ENCODE results near the gene SPEN. TPM values are rescaled to one million over a fixed set of nuclear protein-coding genes. Genes with fewer than 3 reads are reported as not detected.

SPEN gene
- total and polyA plus RNA-seq, 4 donors: 10.7 to 82.3 (median 36.8) TPM

DNA sequence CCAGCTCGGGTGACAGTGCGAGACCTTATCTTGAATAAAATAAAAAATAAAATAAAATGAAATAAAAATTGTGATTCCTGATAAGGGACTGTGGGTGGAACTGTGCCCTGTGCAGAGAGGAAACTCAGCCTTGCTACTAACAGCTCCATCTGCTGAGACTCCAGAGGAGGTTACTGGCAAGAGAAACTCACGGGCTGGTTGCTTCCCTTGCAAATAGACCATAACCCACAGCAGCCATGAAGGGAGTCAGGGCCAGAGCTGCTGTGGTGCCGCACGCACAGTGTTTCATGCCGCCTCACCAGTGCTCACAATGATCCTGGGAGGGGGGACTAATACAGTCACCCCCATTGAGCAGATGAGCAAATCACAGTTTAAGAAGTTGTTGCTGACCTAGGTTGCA is 114.7 kb downstream of the SPEN start:
- DNase-seq: no peak
- H3K27ac ChIP-seq (ENCODE audit: low read depth in 1 of 2, low read length in 1 of 2): no peak overlapping the region
- H3K4me1 ChIP-seq (ENCODE audit: control insufficient read depth in 5 of 5, insufficient read depth in 5 of 5, low read length in 5 of 5): peaks cover 0 to 17% (median 0%) of the 10 kb centered on the region in 5 donors
- no peaks in the 10 kb centered on the region for H3K9me3 ChIP-seq (ENCODE audit: control insufficient read depth in 4 of 4, insufficient read depth in 3 of 4, low read length in 3 of 4)
- no peak for ATAC-seq (ENCODE audit: insufficient read depth, low FRiP score)
- TF ChIP-seq, protein P1, sequence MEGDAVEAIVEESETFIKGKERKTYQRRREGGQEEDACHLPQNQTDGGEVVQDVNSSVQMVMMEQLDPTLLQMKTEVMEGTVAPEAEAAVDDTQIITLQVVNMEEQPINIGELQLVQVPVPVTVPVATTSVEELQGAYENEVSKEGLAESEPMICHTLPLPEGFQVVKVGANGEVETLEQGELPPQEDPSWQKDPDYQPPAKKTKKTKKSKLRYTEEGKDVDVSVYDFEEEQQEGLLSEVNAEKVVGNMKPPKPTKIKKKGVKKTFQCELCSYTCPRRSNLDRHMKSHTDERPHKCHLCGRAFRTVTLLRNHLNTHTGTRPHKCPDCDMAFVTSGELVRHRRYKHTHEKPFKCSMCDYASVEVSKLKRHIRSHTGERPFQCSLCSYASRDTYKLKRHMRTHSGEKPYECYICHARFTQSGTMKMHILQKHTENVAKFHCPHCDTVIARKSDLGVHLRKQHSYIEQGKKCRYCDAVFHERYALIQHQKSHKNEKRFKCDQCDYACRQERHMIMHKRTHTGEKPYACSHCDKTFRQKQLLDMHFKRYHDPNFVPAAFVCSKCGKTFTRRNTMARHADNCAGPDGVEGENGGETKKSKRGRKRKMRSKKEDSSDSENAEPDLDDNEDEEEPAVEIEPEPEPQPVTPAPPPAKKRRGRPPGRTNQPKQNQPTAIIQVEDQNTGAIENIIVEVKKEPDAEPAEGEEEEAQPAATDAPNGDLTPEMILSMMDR (IDR thresholded peaks at IDR 0.05; ENCODE audit: control extremely low read depth, extremely low read depth): no peak
- peaks cover 0 to 4% (median under 1%) of the 10 kb centered on the region in 4 donors for H3K36me3 ChIP-seq (ENCODE audit: control insufficient read depth in 4 of 4, insufficient read depth in 4 of 4, low read length in 4 of 4)
- 85 to 94% methylated on average over 6 of the region's 6 CpGs for WGBS, 2 donors
- H3K9ac ChIP-seq (ENCODE audit: insufficient read depth in 1 of 2, low read length in 2 of 2): no peak overlapping the region
- no peak overlapping the region for H3K4me3 ChIP-seq
- H3K27me3 ChIP-seq (ENCODE audit: control insufficient read depth in 3 of 3, insufficient read depth in 3 of 3, low read length in 2 of 3): no peaks in the 10 kb centered on the region

DNA sequence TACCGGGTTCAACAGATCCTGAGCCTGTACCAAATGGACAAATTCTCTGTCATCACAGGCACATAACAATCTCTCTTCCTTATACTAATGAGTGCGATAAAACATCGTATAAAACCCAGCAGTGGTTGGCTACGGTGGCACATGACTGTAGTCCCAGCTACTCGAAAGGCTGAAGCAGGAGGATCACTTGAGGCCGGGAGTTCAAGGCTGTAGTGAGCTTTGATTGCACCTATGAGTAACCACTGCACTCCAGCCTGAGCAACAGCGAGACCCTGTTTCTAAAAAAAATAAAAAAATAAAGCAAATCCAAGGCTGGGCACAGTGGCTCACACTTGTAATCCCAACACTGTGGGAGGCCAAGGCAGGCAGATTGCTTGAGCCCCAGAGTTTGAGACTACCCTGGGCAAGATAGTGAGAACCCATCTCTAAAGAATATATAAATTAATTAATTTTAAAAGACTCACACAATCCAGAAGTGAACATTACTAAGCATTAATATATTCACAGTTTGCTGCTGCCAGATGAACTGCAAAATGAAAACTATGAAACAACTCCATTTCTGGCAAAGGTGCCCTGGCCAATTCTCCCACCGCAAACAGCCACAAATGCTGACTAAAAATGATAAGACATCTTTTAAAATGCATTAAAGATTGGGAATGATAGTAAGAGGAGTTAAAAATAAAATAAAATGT is 115.3 kb downstream of the SPEN start:
- 92 to 94% methylated on average over 8 of the region's 8 CpGs for WGBS, 2 donors
- TF ChIP-seq, protein P1 (IDR thresholded peaks at IDR 0.05; ENCODE audit: control extremely low read depth, extremely low read depth): no peak
- no peak for ATAC-seq (ENCODE audit: insufficient read depth, low FRiP score)
- peaks cover 0 to 15% (median 0%) of the 10 kb centered on the region in 5 donors for H3K4me1 ChIP-seq (ENCODE audit: control insufficient read depth in 5 of 5, insufficient read depth in 5 of 5, low read length in 5 of 5)
- H3K36me3 ChIP-seq (ENCODE audit: control insufficient read depth in 4 of 4, insufficient read depth in 4 of 4, low read length in 4 of 4): peaks cover 0 to 4% (median 0%) of the 10 kb centered on the region in 4 donors
- H3K4me3 ChIP-seq: no peak overlapping the region
- H3K9me3 ChIP-seq (ENCODE audit: control insufficient read depth in 4 of 4, insufficient read depth in 3 of 4, low read length in 3 of 4): no peaks in the 10 kb centered on the region
- no peak overlapping the region for H3K27ac ChIP-seq (ENCODE audit: low read depth in 1 of 2, low read length in 1 of 2)
- no peaks in the 10 kb centered on the region for H3K27me3 ChIP-seq (ENCODE audit: control insufficient read depth in 3 of 3, insufficient read depth in 3 of 3, low read length in 2 of 3)
- no peak overlapping the region for H3K9ac ChIP-seq (ENCODE audit: insufficient read depth in 1 of 2, low read length in 2 of 2)
- DNase-seq: no peak

DNA sequence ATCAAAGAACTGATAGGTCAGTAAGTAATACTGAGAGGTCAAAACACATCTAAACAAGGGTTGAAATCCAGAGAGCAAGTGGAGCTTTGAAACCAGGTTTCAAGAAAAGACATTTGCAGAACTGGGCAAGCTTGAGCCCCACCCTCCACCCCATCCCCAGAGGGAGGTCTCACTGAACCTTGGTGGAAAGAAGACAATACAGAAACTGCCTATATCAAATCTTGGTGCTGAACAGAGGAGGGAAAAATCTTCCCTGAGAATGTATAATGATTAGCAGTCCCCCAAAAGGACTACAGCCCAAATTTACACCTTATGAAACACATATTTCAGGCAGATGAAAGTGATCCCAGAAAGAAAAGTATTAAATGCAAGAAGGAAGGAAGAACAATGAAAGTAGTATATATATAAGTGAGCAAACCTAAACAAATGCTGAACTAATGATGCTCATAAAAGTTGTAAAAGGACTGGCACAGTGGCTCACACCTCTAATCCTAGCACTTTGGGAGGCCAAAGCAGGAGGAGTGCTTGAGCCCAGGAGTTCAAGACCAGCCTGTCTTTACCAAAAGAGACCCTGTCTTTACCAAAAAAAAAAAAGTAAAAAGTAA is 116.0 kb downstream of the SPEN start:
- H3K4me1 ChIP-seq (ENCODE audit: control insufficient read depth in 5 of 5, insufficient read depth in 5 of 5, low read length in 5 of 5): peaks cover 0 to 15% (median 0%) of the 10 kb centered on the region in 5 donors
- DNase-seq: no peak
- no peak overlapping the region for H3K27ac ChIP-seq (ENCODE audit: low read depth in 1 of 2, low read length in 1 of 2)

More for the DNA sequence above, 116.0 kb downstream of the SPEN start:
- H3K4me3 ChIP-seq: no peak overlapping the region
- no peak for ATAC-seq (ENCODE audit: insufficient read depth, low FRiP score)
- H3K9me3 ChIP-seq (ENCODE audit: control insufficient read depth in 4 of 4, insufficient read depth in 3 of 4, low read length in 3 of 4): no peaks in the 10 kb centered on the region
- TF ChIP-seq, protein P1 (IDR thresholded peaks at IDR 0.05; ENCODE audit: control extremely low read depth, extremely low read depth): no peak
- peaks cover 0 to 5% (median 2%) of the 10 kb centered on the region in 4 donors for H3K36me3 ChIP-seq (ENCODE audit: control insufficient read depth in 4 of 4, insufficient read depth in 4 of 4, low read length in 4 of 4)
- no peak overlapping the region for H3K9ac ChIP-seq (ENCODE audit: insufficient read depth in 1 of 2, low read length in 2 of 2)
- H3K27me3 ChIP-seq (ENCODE audit: control insufficient read depth in 3 of 3, insufficient read depth in 3 of 3, low read length in 2 of 3): no peaks in the 10 kb centered on the region

Data from lung (tissue), 12 donors.